ENCODE results near the gene URI1.

URI1 gene

DNA sequence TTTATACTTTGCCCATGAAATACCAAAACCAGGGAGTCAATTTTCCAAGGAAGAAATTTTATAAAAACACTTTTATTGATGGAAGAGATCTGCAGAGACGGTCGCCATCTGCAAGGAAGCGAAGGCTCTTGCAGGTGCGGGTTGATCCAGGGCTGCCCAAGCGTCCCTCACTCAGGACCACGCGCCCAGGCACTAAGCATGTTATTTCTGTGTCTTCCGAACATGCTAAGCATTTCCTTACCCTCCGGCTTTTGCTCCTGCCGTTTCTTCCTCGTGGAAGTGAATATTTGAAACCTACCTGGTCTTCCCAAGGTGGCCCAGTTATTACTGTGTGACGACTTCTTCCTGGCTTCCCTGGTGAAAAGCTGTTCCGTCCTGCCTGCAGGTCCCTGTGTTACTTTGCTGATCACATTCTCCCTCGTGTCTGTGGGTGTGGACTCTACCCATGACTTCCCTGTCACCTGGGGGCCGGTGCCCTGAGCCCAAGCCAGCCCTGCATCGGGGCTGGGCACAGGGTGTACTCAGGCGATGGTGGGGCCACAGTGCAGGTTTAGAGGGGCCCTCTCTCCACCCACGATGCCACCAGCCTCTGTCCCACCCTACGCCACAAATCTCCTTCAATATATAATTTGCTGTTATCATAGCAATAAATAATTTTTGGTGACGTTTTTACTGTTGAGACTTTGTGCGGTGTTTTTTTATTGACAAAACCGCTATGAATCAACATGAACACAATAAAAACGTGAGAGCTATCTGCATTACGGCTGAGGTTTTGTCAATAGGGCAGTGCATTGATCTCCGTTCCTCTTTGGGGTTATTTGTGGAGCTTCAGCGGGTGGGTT, 119.4 kb downstream of the URI1 start (continued):
- TF ChIP-seq FEZF1 (tag by site-specific recombination; IDR thresholded peaks at IDR 0.05) (no peak; the same call in 1 of the 2 replicates), MEIS1 (CRISPR knock-in tag; IDR thresholded peaks at IDR 0.05; ENCODE audit: borderline replicate concordance) (no peak), MZF1 (tag by site-specific recombination; IDR thresholded peaks at IDR 0.05; ENCODE audit: borderline replicate concordance) (no peak), KLF16 (tag by site-specific recombination; IDR thresholded peaks at IDR 0.05) (no peak), ZFP41 (tag by site-specific recombination; IDR thresholded peaks at IDR 0.05; ENCODE audit: borderline replicate concordance) (no peak), ZSCAN5A (tag by site-specific recombination; IDR thresholded peaks at IDR 0.05) (no peak), GLI2 (tag by site-specific recombination; IDR thresholded peaks at IDR 0.05; ENCODE audit: borderline replicate concordance, low read depth) (no peak), GLIS2 (tag by site-specific recombination; IDR thresholded peaks at IDR 0.05) (no peak), PBX3 (CRISPR knock-in tag; IDR thresholded peaks at IDR 0.05) (no peak), GLI4 (tag by site-specific recombination; IDR thresholded peaks at IDR 0.05) (no peak), ZNF664 (tag by site-specific recombination; IDR thresholded peaks at IDR 0.05) (no peak), ZSCAN23 (tag by site-specific recombination; IDR thresholded peaks at IDR 0.05) (no peak), ZNF529 (tag by site-specific recombination; IDR thresholded peaks at IDR 0.05; ENCODE audit: insufficient replicate concordance) (no peak), ZNF433 (tag by site-specific recombination; IDR thresholded peaks at IDR 0.05; ENCODE audit: low read depth) (no peak), ZNF624 (tag by site-specific recombination; IDR thresholded peaks at IDR 0.05) (no peak), ZNF391 (tag by site-specific recombination; IDR thresholded peaks at IDR 0.05; ENCODE audit: borderline replicate concordance, low read depth) (no peak), ZNF785 (tag by site-specific recombination; IDR thresholded peaks at IDR 0.05) (no peak), ZBTB1 (tag by site-specific recombination; IDR thresholded peaks at IDR 0.05) (no peak), ZBTB21 (tag by site-specific recombination; IDR thresholded peaks at IDR 0.05) (no peak), ZNF548 (tag by site-specific recombination; IDR thresholded peaks at IDR 0.05) (no peak), OVOL3 (tag by site-specific recombination; IDR thresholded peaks at IDR 0.05) (peak; percentile 40; the same call in 1 of the 2 replicates), GFI1B (tag by site-specific recombination; IDR thresholded peaks at IDR 0.05) (no peak), ZNF521 (tag by site-specific recombination; IDR thresholded peaks at IDR 0.05) (no peak), TSHZ1 (tag by site-specific recombination; IDR thresholded peaks at IDR 0.05; ENCODE audit: borderline replicate concordance) (peak; percentile 46; the same call in 1 of the 2 replicates), REPIN1 (tag by site-specific recombination; IDR thresholded peaks at IDR 0.05; ENCODE audit: low read depth) (no peak), ZNF174 (tag by site-specific recombination; IDR thresholded peaks at IDR 0.05) (no peak), ZNF558 (tag by site-specific recombination; IDR thresholded peaks at IDR 0.05) (no peak), ZNF791 (tag by site-specific recombination; IDR thresholded peaks at IDR 0.05) (no peak), ZNF530 (tag by site-specific recombination; IDR thresholded peaks at IDR 0.05; ENCODE audit: low read depth) (no peak)
- TF ChIP-seq, protein P1, sequence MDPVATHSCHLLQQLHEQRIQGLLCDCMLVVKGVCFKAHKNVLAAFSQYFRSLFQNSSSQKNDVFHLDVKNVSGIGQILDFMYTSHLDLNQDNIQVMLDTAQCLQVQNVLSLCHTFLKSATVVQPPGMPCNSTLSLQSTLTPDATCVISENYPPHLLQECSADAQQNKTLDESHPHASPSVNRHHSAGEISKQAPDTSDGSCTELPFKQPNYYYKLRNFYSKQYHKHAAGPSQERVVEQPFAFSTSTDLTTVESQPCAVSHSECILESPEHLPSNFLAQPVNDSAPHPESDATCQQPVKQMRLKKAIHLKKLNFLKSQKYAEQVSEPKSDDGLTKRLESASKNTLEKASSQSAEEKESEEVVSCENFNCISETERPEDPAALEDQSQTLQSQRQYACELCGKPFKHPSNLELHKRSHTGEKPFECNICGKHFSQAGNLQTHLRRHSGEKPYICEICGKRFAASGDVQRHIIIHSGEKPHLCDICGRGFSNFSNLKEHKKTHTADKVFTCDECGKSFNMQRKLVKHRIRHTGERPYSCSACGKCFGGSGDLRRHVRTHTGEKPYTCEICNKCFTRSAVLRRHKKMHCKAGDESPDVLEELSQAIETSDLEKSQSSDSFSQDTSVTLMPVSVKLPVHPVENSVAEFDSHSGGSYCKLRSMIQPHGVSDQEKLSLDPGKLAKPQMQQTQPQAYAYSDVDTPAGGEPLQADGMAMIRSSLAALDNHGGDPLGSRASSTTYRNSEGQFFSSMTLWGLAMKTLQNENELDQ (tag by site-specific recombination; IDR thresholded peaks at IDR 0.05; ENCODE audit: low read depth) = no peak
- TF ChIP-seq, protein P2, sequence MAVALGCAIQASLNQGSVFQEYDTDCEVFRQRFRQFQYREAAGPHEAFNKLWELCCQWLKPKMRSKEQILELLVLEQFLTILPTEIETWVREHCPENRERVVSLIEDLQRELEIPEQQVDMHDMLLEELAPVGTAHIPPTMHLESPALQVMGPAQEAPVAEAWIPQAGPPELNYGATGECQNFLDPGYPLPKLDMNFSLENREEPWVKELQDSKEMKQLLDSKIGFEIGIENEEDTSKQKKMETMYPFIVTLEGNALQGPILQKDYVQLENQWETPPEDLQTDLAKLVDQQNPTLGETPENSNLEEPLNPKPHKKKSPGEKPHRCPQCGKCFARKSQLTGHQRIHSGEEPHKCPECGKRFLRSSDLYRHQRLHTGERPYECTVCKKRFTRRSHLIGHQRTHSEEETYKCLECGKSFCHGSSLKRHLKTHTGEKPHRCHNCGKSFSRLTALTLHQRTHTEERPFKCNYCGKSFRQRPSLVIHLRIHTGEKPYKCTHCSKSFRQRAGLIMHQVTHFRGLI (tag by site-specific recombination; IDR thresholded peaks at IDR 0.05) = peak; percentile 83; the same call in 1 of the 2 replicates

Measured in HEK293 (cell line).